Ovary (tissue), 9 donors: ENCODE results near the gene CRLF2. TPM values are rescaled to one million over a fixed set of nuclear protein-coding genes. Genes with fewer than 3 reads are reported as not detected.
"Not testable (repeated sequence)": the region's sequence is repeated elsewhere in the genome, so short reads cannot be mapped to it uniquely, and the experiment has no call there.

Experiments
- DNase-seq, 5 donors: peaks; one replicate each; pipeline ENCODE4 v3.0.0-alpha.2; 2019 to 2020
- H3K27ac ChIP-seq, 2 donors: fragments of 200-600 bp; one replicate each; pipeline versions ENCODE4 v1.5.1 to v1.8.0; 2019 to 2022
- H3K27me3 ChIP-seq: fragments of 200-600 bp; one replicate; pipeline ENCODE4 v1.8.0; 2022
- H3K36me3 ChIP-seq: fragments of 200-600 bp; sonication (generic); one replicate; pipeline ENCODE4 v1.5.1; 2019
- H3K4me1 ChIP-seq: one replicate; pipeline ENCODE4 v1.8.1; 2013; ENCODE audit warnings: mild to moderate bottlenecking, moderate library complexity; ENCODE audit not compliant: insufficient read depth
- H3K4me3 ChIP-seq: fragments of 200-600 bp; sonication (generic); one replicate; pipeline ENCODE4 v1.5.1; 2017
- H3K9me3 ChIP-seq, 2 donors: fragments of 200-600 bp in 1 of 2; sonication (generic) in 1 of 2; one replicate each; pipeline versions ENCODE4 v1.5.1 to v1.8.1; 2013 to 2019; ENCODE audit warnings: mild to moderate bottlenecking in 1 of 2, moderate library complexity in 1 of 2
- CTCF ChIP-seq, 3 donors: fragments of 450-650 bp in 2 of 3; fragments of 200-600 bp in 1 of 3; IDR thresholded peaks; one replicate each; pipeline versions ENCODE4 v1.5.1 to v1.8.0; 2016 to 2022; ENCODE audit warnings: antibody characterized with exemption in 3 of 3, mild to moderate bottlenecking in 1 of 3
- EP300 ChIP-seq: sonication (generic); formaldehyde crosslinking; IDR thresholded peaks from one replicate; pipeline ENCODE4 v1.6.1; 2017; ENCODE audit warnings: antibody characterized with exemption
- POLR2A ChIP-seq: fragments of 450-650 bp; IDR thresholded peaks from one replicate; pipeline ENCODE4 v1.6.1; 2017; ENCODE audit warnings: antibody characterized with exemption, mild to moderate bottlenecking, moderate library complexity
- WGBS, 3 donors: extraction: QIAGEN DNeasy Blood & Tissue Kit in 1 of 3; methylation state at CpG; one replicate each; pipeline versions ENCODE4 v1.1.5 to v1.1.7; 2013 to 2017; 5-methylcytosine and 5-hydroxymethylcytosine counted together
- intact Hi-C, 4 donors: fragments of 100-400 bp; cut with DNase I; formaldehyde crosslinking; loops; one replicate each; pipeline versions ENCODE4 v1.11.0 to v1.15.1; 2022 to 2023
- polyA plus RNA-seq, 2 donors: library from polyadenylated mRNA; stranded (reverse); fragments of 200-250 nt in 1 of 2; fragments of 350-450 nt in 1 of 2; fragmentation: Illumina TruSeq in 1 of 2; extraction: RNeasy Lipid Tissue Mini Kit (QIAGEN cat#74804) in 1 of 2; gene quantifications; one replicate each; pipeline ENCODE4 v1.2.3, GENCODE V29; 2013 to 2014
- total RNA-seq, 7 donors: library from RNA; depleted of rRNA in 2 of 7; stranded (reverse); fragments of >200 nt in 2 of 7; fragmentation: NEBNext Ultra II Directional in 3 of 7; extraction: Animal tissue kit (Norgen Biotek cat#: 25700) in 3 of 7; gene quantifications; one replicate each; pipeline versions ENCODE4 v1.1.0 to v1.2.4, GENCODE V29; 2016 to 2023
- donor health status: DM: no; HTN: no; CAD: no; lungs with moderate emphysema.
- donor health status: DM: no; HTN: no; CAD: no.
- donor health status: Bipolar disorder and iron deficiency.
- donor health status: DM: yes; HTN: yes; CAD: no.
- donor health status: DM: no; HTN: no; CAD: no.
- donor health status: DM: yes; HTN: yes; CAD: no.

CRLF2 gene
- total and polyA plus RNA-seq, 9 donors = 0.25 TPM; not detected in 8

DNA sequence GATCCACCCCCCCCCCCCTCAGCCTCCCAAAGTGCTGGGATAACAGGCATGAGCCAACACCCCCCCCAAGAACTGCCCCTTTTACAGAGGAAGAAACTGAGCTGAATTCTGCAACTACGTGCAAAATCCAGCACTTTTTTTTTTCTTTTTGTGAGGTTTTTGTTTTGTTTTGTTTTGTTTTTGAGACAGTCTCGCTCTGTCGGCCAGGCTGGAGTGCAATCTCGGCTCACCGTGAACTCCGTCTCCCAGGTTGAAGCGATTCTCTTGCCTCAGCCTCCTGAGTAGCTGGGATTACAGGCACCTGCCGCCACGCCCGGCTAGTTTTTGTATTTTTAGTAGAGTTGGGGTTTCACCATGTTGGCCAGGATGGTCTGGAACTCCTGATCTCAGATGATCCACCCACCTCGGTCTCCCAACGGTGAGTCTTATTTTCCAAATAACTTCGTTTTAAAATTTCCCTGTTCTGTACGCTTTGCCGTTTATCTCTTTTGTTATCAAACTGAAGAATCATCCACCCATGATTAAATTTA, 4.9 kb downstream of the CRLF2 start:
- intact Hi-C loops = no loop called here
- Histone ChIP-seq H3K36me3 (no peaks in the 10 kb centered on the region), H3K4me3 (no peak overlapping the region), H3K27ac (no peak overlapping the region), H3K27me3 (no peaks in the 10 kb centered on the region), H3K9me3 (no peaks in the 10 kb centered on the region), H3K4me1 (peaks cover 4% of the 10 kb centered on the region)
- 25 to 47% (median 30%) methylated on average over 15 of the region's 15 CpGs for WGBS, 3 donors
- DNase-seq = no peak
- no peak for TF ChIP-seq CTCF (IDR thresholded peaks at IDR 0.05)
- no peak for TF ChIP-seq EP300

DNA sequence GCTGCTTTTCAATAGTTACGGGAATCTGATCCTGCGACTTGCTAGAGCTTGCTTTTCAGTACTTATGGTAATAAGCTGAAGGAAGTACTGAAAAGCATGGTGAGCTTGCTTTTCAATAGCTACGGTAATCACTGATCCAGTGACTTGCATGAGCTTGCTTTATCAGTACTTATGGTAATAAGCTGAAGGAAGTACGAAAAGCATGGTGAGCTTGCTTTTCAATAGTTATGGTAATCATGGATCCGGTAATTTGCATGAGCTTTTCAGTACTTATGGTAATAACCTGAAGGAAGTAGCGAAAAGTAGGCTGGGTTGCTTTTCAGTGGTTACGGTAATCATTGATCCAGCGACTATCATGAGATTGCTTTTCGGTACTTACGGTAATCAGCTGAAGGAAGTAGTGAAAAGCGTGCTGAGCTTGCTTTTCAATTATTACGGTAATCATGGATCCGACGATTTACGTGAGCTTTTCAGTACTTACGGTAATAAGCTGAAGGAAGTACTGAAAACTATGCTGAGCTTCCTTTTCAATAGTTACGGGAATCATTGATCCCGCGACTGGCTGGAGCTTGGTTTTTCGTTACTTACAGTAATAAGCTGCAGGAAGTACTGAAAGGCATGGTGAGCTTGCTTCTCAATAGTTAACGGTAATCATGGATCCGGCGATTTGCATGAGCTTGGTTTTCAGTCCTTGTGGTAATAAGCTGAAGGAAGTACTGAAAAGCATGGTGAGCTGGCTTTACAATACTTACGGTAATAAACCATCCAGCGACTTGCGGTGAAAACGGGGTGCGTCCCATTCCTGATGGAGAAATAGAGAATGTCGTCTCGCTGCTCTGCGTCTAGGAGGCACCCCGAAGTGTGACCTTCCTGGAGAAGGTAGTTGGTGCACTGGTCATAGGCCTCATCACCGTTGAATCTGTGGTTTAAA, 6.5 kb downstream of the CRLF2 start:
- Histone ChIP-seq H3K27me3 (no peaks in the 10 kb centered on the region), H3K27ac (no peak overlapping the region), H3K4me3 (no peak overlapping the region), H3K36me3 (no peaks in the 10 kb centered on the region), H3K4me1 (peaks cover 4% of the 10 kb centered on the region), H3K9me3 (no peaks in the 10 kb centered on the region)
- TF ChIP-seq EP300 = no peak
- no peak for TF ChIP-seq CTCF (IDR thresholded peaks at IDR 0.05)
- no peak for TF ChIP-seq POLR2A
- intact Hi-C loops = no loop called here
- no peak for DNase-seq
- 1 to 2% (median 1%) methylated on average over 33 of the region's 33 CpGs for WGBS, 3 donors

- no peak for DNase-seq
- no peaks in the 10 kb centered on the region for H3K27me3 ChIP-seq
- no peaks in the 10 kb centered on the region for H3K9me3 ChIP-seq
- no peak for TF ChIP-seq POLR2A
- no peak for TF ChIP-seq EP300
- no peak for TF ChIP-seq CTCF (IDR thresholded peaks at IDR 0.05)
- 85 to 87% (median 85%) methylated on average over 21 of the region's 21 CpGs for WGBS, 3 donors
- intact Hi-C loops = no loop called here
- no peak overlapping the region for H3K4me3 ChIP-seq
- H3K36me3 ChIP-seq = no peaks in the 10 kb centered on the region
- peaks cover 4% of the 10 kb centered on the region for H3K4me1 ChIP-seq
- H3K27ac ChIP-seq = no peak overlapping the region
These were observed 10.2 kb downstream of the CRLF2 start for GRCh38 chrX:1202251-1202650.

GRCh38 chrX:1196436-1196835, 16.0 kb downstream of the CRLF2 start:
- WGBS, 3 donors = 77 to 84% (median 84%) methylated on average over 10 of the region's 10 CpGs
- Histone ChIP-seq H3K9me3 (no peaks in the 10 kb centered on the region), H3K27ac (no peak overlapping the region), H3K4me3 (no peak overlapping the region), H3K4me1 (no peaks in the 10 kb centered on the region), H3K27me3 (no peaks in the 10 kb centered on the region), H3K36me3 (no peaks in the 10 kb centered on the region)
- DNase-seq = no peak
- intact Hi-C loops = no loop called here
- TF ChIP-seq POLR2A (no peak), CTCF (IDR thresholded peaks at IDR 0.05) (no peak), EP300 (no peak)

- H3K4me1 ChIP-seq, H3K27me3 ChIP-seq, intact Hi-C loops, H3K36me3 ChIP-seq, DNase-seq, H3K9me3 ChIP-seq, H3K27ac ChIP-seq, H3K4me3 ChIP-seq: not testable (repeated sequence)
- 75 to 86% (median 83%) methylated on average over 7 to 8 of the region's 8 CpGs for WGBS, 3 donors
These were observed 20.3 kb downstream of the CRLF2 start for GRCh38 chrX:1192196-1192595.
